GM18861 (cell line): ENCODE measurements around the gene PIGB.
"Not testable (repeated sequence)": the region's sequence is repeated elsewhere in the genome, so short reads cannot be mapped to it uniquely, and the experiment has no call there.

Experiments used
- ATAC-seq: cut with Tn5 transposase; IDR thresholded peaks from one replicate; pipeline ENCODE4 v1.9.1; 2021; ENCODE audit not compliant: unreplicated experiment

The PIGB gene

DNA sequence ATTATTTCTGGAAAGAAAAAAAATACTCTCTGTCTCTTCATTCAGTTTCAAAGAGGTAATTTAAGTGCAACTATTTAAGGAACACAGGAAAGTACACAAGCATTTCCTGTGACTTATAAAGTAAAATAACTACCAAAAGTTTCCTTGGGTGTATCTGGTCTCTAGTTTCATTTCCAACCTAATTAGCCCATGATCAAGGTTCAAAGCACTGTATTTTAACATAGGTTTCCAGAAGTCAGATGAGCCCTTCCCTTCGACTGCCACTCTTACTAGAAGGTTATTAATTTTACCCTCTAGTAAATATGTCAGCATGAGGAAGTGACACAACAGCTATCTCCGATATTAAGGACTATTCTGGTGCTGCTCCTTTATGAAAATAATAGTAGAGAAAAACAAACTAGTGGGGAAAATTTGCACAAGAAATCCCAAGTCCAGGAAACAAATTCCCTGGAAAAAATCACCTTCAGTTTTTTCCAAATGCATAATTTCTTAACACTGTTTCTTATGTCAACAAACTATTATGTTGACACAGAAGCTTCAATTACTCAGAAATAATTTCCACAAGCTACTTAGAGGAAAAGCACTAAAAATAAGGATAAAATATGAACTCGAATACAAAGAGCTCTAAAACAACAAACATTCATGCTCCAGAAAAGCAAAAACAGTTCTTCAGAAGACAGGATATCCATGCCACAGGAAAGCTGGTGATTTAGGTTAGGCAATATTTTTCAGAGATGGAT, 53.8 kb downstream of the PIGB start:
- no peak for ATAC-seq

DNA sequence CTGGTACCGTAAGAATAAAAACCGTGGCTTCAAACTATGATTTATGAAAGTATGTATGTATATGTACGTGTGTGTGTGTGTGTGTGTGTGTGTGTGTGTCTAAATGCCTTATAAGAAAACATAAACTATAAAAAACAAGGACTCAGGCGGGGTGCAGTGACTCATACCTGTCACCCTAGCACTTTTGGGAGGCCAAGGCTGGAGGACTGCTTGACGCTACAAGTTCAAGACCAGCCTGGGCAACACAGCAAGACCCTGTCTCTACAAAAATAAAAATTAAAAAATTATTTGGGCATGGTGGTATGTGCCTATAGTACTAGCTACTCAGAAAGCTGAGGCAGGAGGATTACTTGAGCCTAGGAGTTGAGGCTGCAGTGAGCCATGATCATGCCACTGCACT, 60.1 kb downstream of the PIGB start:
- ATAC-seq: no peak

- ATAC-seq: no peak
Measured at GRCh38 chr15:55381595-55381994, 62.6 kb downstream of the PIGB start.

DNA sequence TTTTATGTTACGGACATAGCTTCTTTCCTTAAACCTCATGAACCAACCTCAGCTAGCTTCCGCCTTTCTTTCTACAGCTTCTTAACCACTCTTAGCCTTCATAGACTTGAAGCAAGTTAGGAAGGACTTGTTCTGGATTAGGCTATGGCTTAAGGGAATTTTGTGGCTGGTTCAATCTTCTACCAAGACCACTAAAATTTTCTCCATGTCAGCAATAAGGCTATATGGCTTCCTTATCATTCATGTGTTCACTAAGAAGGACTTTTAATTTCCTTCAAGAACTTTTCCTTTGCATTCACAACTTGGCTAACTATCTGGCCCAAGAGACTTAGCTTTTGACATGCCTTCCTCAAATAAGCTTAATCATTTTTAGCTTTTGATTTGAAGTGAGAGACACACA, 64.7 kb downstream of the PIGB start:
- no peak for ATAC-seq

GRCh38 chr15:55387027-55387426, 68.0 kb downstream of the PIGB start:
- ATAC-seq: no peak

GRCh38 chr15:55389264-55389607, 70.2 kb downstream of the PIGB start:
- ATAC-seq: no peak

GRCh38 chr15:55394694-55395093, 75.7 kb downstream of the PIGB start:
- ATAC-seq: no peak

DNA sequence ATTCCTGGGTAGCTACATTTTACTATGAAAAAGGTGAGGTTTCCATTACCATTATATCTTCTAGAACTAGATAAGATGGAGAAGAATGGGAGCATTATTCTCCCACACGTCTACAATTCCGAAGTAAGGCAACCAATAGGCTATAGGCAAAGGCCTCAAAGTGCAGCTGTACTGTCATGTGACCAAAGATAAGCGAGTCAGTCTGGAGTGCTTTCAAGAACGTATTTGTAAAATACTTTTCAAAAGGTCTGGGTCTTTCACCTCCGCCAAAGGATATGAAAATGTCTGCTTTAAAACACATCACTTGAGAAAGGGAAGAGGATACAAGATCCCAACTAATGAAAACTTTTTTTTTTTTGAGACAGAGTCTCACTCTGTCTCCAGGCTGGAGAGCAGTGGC, 79.2 kb downstream of the PIGB start:
- no peak for ATAC-seq

- ATAC-seq: not testable (repeated sequence)
Measured at GRCh38 chr15:55400050-55400449, 81.0 kb downstream of the PIGB start.

- no peak for ATAC-seq
Measured at GRCh38 chr15:55401786-55402246, 82.8 kb downstream of the PIGB start.

- ATAC-seq: no peak
Measured at GRCh38 chr15:55402707-55403106, 83.7 kb downstream of the PIGB start.

GRCh38 chr15:55403531-55403930, 84.5 kb downstream of the PIGB start:
- ATAC-seq: peak; percentile 15
